Upper lobe of left lung (tissue), 4 donors: Measurements from ENCODE around the gene VLDLR.

Source experiments
- CTCF ChIP-seq, 6 experiments: fragments of 450-650 bp in 4 of 6; fragments of 200-600 bp in 2 of 6; sonication (generic) in 2 of 6; IDR thresholded peaks; one replicate each; pipeline ENCODE4 v1.5.1; 2016 to 2019; ENCODE audit warnings: antibody characterized with exemption in 6 of 6
- POLR2A ChIP-seq, 4 donors: fragments of 450-650 bp; IDR thresholded peaks; one replicate each; pipeline ENCODE4 v1.5.1; 2016 to 2017; ENCODE audit warnings: antibody characterized with exemption in 4 of 4, mild to moderate bottlenecking in 2 of 4

GRCh38 chr9:2664174-2665065, 42.8 kb downstream of the VLDLR start:
- TF ChIP-seq CTCF (IDR thresholded peaks at IDR 0.05) (no peak), POLR2A (IDR thresholded peaks at IDR 0.05) (no peak)
